ENCODE measurements around the gene FAH. TPM values are rescaled to one million over a fixed set of nuclear protein-coding genes. Genes with fewer than 3 reads are reported as not detected.
A peak's percentile ranks its signal among the peaks of the same experiment; 100 is the strongest.
"Not testable (repeated sequence)": the region's sequence is repeated elsewhere in the genome, so short reads cannot be mapped to it uniquely, and the experiment has no call there.

The FAH gene
- total RNA-seq, 2 donors from 2014 or later = 63.6 to 103 TPM

- H3K27me3 Mint-ChIP-seq; H3K27ac Mint-ChIP-seq; H3K4me1 Mint-ChIP-seq (ENCODE audit: low read depth in 2 of 2); ATAC-seq; H3K9me3 Mint-ChIP-seq; DNase-seq (ENCODE audit: low spot score); H3K4me3 Mint-ChIP-seq: not testable (repeated sequence)
- peaks cover 14% of the 10 kb centered on the region for H3K36me3 Mint-ChIP-seq
Observed at GRCh38 chr15:80127253-80127652, 25.5 kb upstream of the FAH start.

GRCh38 chr15:80127911-80128310 is 24.9 kb upstream of the FAH start:
- Mint-ChIP-seq H3K4me3 (no peak overlapping the region), H3K9me3 (no peaks in the 10 kb centered on the region), H3K36me3 (peaks cover 13% of the 10 kb centered on the region), H3K27me3 (no peaks in the 10 kb centered on the region), H3K4me1 (ENCODE audit: low read depth in 2 of 2) (peaks cover 0 to 9% of the 10 kb centered on the region in 2 donors), H3K27ac (no peak overlapping the region)
- no peak for DNase-seq (ENCODE audit: low spot score)
- no peak for ATAC-seq

GRCh38 chr15:80132382-80132781 is 20.4 kb upstream of the FAH start:
- Mint-ChIP-seq H3K9me3 (no peaks in the 10 kb centered on the region), H3K27ac (no peak overlapping the region), H3K4me3 (no peak overlapping the region), H3K36me3 (peaks cover 13% of the 10 kb centered on the region), H3K27me3 (no peaks in the 10 kb centered on the region), H3K4me1 (ENCODE audit: low read depth in 2 of 2) (peaks cover 0 to 2% of the 10 kb centered on the region in 2 donors)
- ATAC-seq (no peak), DNase-seq (ENCODE audit: low spot score) (no peak)

GRCh38 chr15:80136854-80137253 is 15.9 kb upstream of the FAH start:
- Mint-ChIP-seq H3K4me1 (ENCODE audit: low read depth in 2 of 2) (no peaks in the 10 kb centered on the region), H3K27me3 (no peaks in the 10 kb centered on the region), H3K36me3 (peaks cover 13% of the 10 kb centered on the region)

GRCh38 chr15:80138961-80139360 is 13.8 kb upstream of the FAH start:
- Mint-ChIP-seq H3K9me3 (no peaks in the 10 kb centered on the region), H3K4me3 (no peak overlapping the region)
- ATAC-seq = no peak

More at GRCh38 chr15:80136854-80137253, 15.9 kb upstream of the FAH start:
- Mint-ChIP-seq H3K4me3 (no peak overlapping the region), H3K27ac (no peak overlapping the region), H3K9me3 (no peaks in the 10 kb centered on the region)
- ATAC-seq (no peak), DNase-seq (ENCODE audit: low spot score) (no peak)

GRCh38 chr15:80140909-80141308 is 11.9 kb upstream of the FAH start:
- Mint-ChIP-seq H3K27ac (no peak overlapping the region), H3K4me1 (ENCODE audit: low read depth in 2 of 2) (no peaks in the 10 kb centered on the region), H3K9me3 (no peaks in the 10 kb centered on the region), H3K36me3 (no peaks in the 10 kb centered on the region), H3K27me3 (no peaks in the 10 kb centered on the region), H3K4me3 (no peak overlapping the region)
- no peak for DNase-seq (ENCODE audit: low spot score)
- ATAC-seq = no peak

More at GRCh38 chr15:80138961-80139360, 13.8 kb upstream of the FAH start:
- Mint-ChIP-seq H3K36me3 (peaks cover 13% of the 10 kb centered on the region), H3K27me3 (no peaks in the 10 kb centered on the region), H3K4me1 (ENCODE audit: low read depth in 2 of 2) (no peaks in the 10 kb centered on the region), H3K27ac (no peak overlapping the region)
- no peak for DNase-seq (ENCODE audit: low spot score)

- H3K4me1 Mint-ChIP-seq (ENCODE audit: low read depth in 2 of 2) = no peaks in the 10 kb centered on the region
- DNase-seq (ENCODE audit: low spot score) = no peak
- no peak for ATAC-seq
- H3K36me3 Mint-ChIP-seq = no peaks in the 10 kb centered on the region
- no peaks in the 10 kb centered on the region for H3K27me3 Mint-ChIP-seq
- no peaks in the 10 kb centered on the region for H3K9me3 Mint-ChIP-seq
- no peak overlapping the region for H3K4me3 Mint-ChIP-seq
- no peak overlapping the region for H3K27ac Mint-ChIP-seq
Observed at GRCh38 chr15:80141916-80142598, 10.7 kb upstream of the FAH start.

GRCh38 chr15:80142646-80143045 is 10.2 kb upstream of the FAH start:
- no peak overlapping the region for H3K27ac Mint-ChIP-seq
- no peaks in the 10 kb centered on the region for H3K27me3 Mint-ChIP-seq

GRCh38 chr15:80151148-80151547 is 1.7 kb upstream of the FAH start:
- ATAC-seq (no peak), DNase-seq (ENCODE audit: low spot score) (no peak)
- Mint-ChIP-seq H3K27ac (peak overlapping the region in 1 of 2 donors; percentile 45), H3K4me3 (no peak overlapping the region), H3K27me3 (no peaks in the 10 kb centered on the region), H3K4me1 (ENCODE audit: low read depth in 2 of 2) (peaks cover 29 to 32% of the 10 kb centered on the region in 2 donors), H3K9me3 (no peaks in the 10 kb centered on the region), H3K36me3 (no peaks in the 10 kb centered on the region)

More at GRCh38 chr15:80142646-80143045, 10.2 kb upstream of the FAH start:
- Mint-ChIP-seq H3K4me3 (no peak overlapping the region), H3K9me3 (no peaks in the 10 kb centered on the region), H3K4me1 (ENCODE audit: low read depth in 2 of 2) (no peaks in the 10 kb centered on the region), H3K36me3 (no peaks in the 10 kb centered on the region)
- ATAC-seq (no peak), DNase-seq (ENCODE audit: low spot score) (no peak)

GRCh38 chr15:80151576-80151975 is 1.2 kb upstream of the FAH start:
- DNase-seq (ENCODE audit: low spot score) = no peak
- Mint-ChIP-seq H3K9me3 (no peaks in the 10 kb centered on the region), H3K4me3 (peak overlapping the region; percentile 75), H3K27me3 (no peaks in the 10 kb centered on the region), H3K36me3 (no peaks in the 10 kb centered on the region), H3K4me1 (ENCODE audit: low read depth in 2 of 2) (peaks cover 29 to 32% of the 10 kb centered on the region in 2 donors), H3K27ac (peak overlapping the region in 1 of 2 donors; percentile 45)
- no peak for ATAC-seq

GRCh38 chr15:80152180-80152895 is 461 bp upstream of the FAH start:
- DNase-seq (ENCODE audit: low spot score) = peak; percentile 88
- Mint-ChIP-seq H3K4me1 (ENCODE audit: low read depth in 2 of 2) (peaks cover 29 to 32% of the 10 kb centered on the region in 2 donors), H3K36me3 (no peaks in the 10 kb centered on the region), H3K4me3 (peak overlapping the region; percentile 97), H3K27ac (peak overlapping the region; percentile 93 to 94), H3K9me3 (no peaks in the 10 kb centered on the region), H3K27me3 (no peaks in the 10 kb centered on the region)
- peak; percentile 89 to 90 for ATAC-seq

- Mint-ChIP-seq H3K4me3 (peak overlapping the region; percentile 97), H3K36me3 (no peaks in the 10 kb centered on the region), H3K4me1 (ENCODE audit: low read depth in 2 of 2) (peaks cover 29 to 32% of the 10 kb centered on the region in 2 donors), H3K27me3 (no peaks in the 10 kb centered on the region), H3K9me3 (no peaks in the 10 kb centered on the region), H3K27ac (peak overlapping the region; percentile 93 to 94)
- DNase-seq (ENCODE audit: low spot score) (no peak), ATAC-seq (no peak)
Observed at GRCh38 chr15:80153900-80154299, 1.1 kb downstream of the FAH start.

- ATAC-seq = no peak
- peak overlapping the region; percentile 93 to 94 for H3K27ac Mint-ChIP-seq
- no peaks in the 10 kb centered on the region for H3K36me3 Mint-ChIP-seq
- no peaks in the 10 kb centered on the region for H3K9me3 Mint-ChIP-seq
- peaks cover 31 to 34% of the 10 kb centered on the region in 2 donors for H3K4me1 Mint-ChIP-seq (ENCODE audit: low read depth in 2 of 2)
- no peak for DNase-seq (ENCODE audit: low spot score)
- peak overlapping the region; percentile 97 for H3K4me3 Mint-ChIP-seq
- H3K27me3 Mint-ChIP-seq = no peaks in the 10 kb centered on the region
Observed at GRCh38 chr15:80154336-80154735, 1.5 kb downstream of the FAH start.

GRCh38 chr15:80155001-80155377 is 2.2 kb downstream of the FAH start:
- Mint-ChIP-seq H3K4me1 (ENCODE audit: low read depth in 2 of 2) (peaks cover 38 to 40% of the 10 kb centered on the region in 2 donors), H3K27ac (peak overlapping the region; percentile 11 to 93), H3K4me3 (peak overlapping the region; percentile 97), H3K9me3 (no peaks in the 10 kb centered on the region), H3K36me3 (no peaks in the 10 kb centered on the region), H3K27me3 (no peaks in the 10 kb centered on the region)
- no peak for ATAC-seq
- no peak for DNase-seq (ENCODE audit: low spot score)

Measured in natural killer cell treated with Interleukin-12 subunit alpha and Interleukin-12 subunit beta and Interleukin-15 and Interleukin-18, amount 100 ng/mL, for 72 hours (primary cell).